ENCODE measurements around the gene KDM4B.

Gene KDM4B

DNA sequence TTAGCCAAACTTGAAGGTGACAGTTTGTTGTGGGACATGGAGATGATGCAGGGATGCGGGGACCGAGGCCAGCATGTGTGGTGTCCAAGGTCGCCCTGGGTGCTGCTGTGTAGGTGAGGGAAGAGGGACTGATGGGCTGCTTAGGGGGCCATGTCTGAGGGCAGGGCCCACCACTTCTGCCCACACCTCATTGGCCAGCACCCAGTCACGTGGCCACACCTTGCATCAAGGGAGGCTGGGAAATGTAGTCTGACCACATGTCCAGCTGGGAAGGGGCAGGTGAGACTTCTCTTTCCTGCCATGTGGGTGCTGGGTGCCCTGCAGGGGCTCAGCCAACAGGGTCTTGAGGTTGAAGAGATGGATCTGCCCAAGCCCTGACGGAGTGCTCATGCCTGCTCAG lies 88.9 kb downstream of the KDM4B start:
- Mint-ChIP-seq H3K4me1 (no peaks in the 10 kb centered on the region), H3K27ac (no peak overlapping the region), H3K4me3 (no peak overlapping the region), H3K36me3 (peaks cover 22% of the 10 kb centered on the region), H3K9me3 (peaks cover 12% of the 10 kb centered on the region), H3K27me3 (no peaks in the 10 kb centered on the region)
- no peak for DNase-seq
- CTCF ChIA-PET: no interaction called here

DNA sequence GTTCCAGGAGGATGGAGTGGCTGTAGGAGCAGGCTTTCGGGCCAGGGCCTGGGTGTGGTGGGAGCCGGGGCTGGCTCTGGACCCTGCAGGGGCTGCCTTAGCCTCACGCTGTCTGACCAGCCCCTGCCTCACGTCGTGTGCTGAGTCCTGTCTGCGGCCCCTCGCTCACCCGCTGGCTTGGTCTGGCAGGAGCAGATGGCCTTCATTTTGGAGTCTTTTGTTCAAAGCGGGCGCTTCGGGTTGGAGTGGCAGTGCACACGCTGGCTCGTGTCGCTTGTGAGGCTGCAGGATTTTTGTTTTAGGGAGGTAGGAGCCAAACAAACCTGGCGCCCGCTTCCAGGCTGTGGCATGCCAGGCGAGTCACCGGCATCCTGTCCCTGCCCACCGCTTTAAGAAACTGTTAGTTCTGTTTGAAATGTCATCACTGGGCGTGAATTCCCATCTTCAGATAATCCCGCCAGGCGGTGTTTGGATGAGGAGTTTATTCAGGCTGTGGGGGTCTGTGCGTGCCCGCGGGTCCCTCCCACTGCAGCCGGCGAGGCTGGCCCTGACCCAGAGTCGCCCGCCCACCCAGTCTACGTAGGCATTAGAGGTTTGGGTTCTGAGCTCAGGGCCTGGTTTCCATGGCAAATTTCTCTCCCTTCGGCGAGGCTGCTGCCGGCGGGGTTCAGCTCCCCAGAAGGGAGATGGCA lies 89.8 kb downstream of the KDM4B start:
- Mint-ChIP-seq H3K4me3 (no peak overlapping the region), H3K27ac (no peak overlapping the region), H3K9me3 (peaks cover 16% of the 10 kb centered on the region), H3K36me3 (peaks cover 27% of the 10 kb centered on the region), H3K27me3 (no peaks in the 10 kb centered on the region), H3K4me1 (no peaks in the 10 kb centered on the region)
- CTCF ChIA-PET: interaction anchor here (0.6 to 1.2 kb wide), 2 partner anchors 10 to 384 kb away, joined by 3 read pairs; no protein-coding TSS in a partner anchor
- DNase-seq: no peak

GRCh38 chr19:5059213-5059574 lies 90.3 kb downstream of the KDM4B start:
- H3K4me1 Mint-ChIP-seq: no peaks in the 10 kb centered on the region
- DNase-seq: no peak
- H3K27me3 Mint-ChIP-seq: no peaks in the 10 kb centered on the region
- no peak overlapping the region for H3K27ac Mint-ChIP-seq
- no peak overlapping the region for H3K4me3 Mint-ChIP-seq
- peaks cover 16% of the 10 kb centered on the region for H3K9me3 Mint-ChIP-seq
- CTCF ChIA-PET: interaction anchor here (1.2 kb wide), 1 partner anchor 10 kb away, joined by 3 read pairs; no protein-coding TSS in a partner anchor
- peaks cover 29% of the 10 kb centered on the region for H3K36me3 Mint-ChIP-seq

GRCh38 chr19:5059793-5060192 lies 90.9 kb downstream of the KDM4B start:
- Mint-ChIP-seq H3K36me3 (peaks cover 29% of the 10 kb centered on the region), H3K4me1 (no peaks in the 10 kb centered on the region), H3K4me3 (no peak overlapping the region), H3K27me3 (no peaks in the 10 kb centered on the region), H3K27ac (no peak overlapping the region), H3K9me3 (peaks cover 16% of the 10 kb centered on the region)
- no peak for DNase-seq
- CTCF ChIA-PET: interaction anchor here (1.2 kb wide), 1 partner anchor 11 kb away, joined by 3 read pairs; no protein-coding TSS in a partner anchor

GRCh38 chr19:5062195-5062594 lies 93.3 kb downstream of the KDM4B start:
- Mint-ChIP-seq H3K27ac (no peak overlapping the region), H3K36me3 (peaks cover 29% of the 10 kb centered on the region), H3K9me3 (peaks cover 16% of the 10 kb centered on the region), H3K4me1 (no peaks in the 10 kb centered on the region), H3K4me3 (no peak overlapping the region), H3K27me3 (no peaks in the 10 kb centered on the region)
- CTCF ChIA-PET: no interaction called here
- no peak for DNase-seq

DNA sequence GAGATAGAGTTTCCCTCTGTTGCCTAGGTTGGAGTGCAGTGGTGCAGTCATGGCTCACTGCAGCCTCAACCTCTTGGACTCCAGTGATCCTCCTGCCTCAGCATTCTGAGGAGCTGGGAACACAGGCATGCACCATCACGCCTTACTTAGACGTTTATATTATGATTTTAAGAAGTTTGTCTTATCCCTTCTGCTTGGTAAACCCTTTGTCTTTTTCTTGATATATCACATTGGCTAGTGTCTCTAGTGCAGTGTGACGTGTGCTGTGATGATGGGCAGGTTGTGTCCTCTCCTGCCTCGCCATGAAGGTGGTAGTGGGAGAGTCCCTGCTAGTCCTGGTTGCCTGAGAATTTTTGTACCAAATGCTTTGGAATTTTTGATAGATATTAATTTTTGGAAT lies 93.9 kb downstream of the KDM4B start:
- H3K4me1 Mint-ChIP-seq: no peaks in the 10 kb centered on the region
- CTCF ChIA-PET: no interaction called here
- H3K9me3 Mint-ChIP-seq: peaks cover 16% of the 10 kb centered on the region
- H3K4me3 Mint-ChIP-seq: no peak overlapping the region
- no peaks in the 10 kb centered on the region for H3K27me3 Mint-ChIP-seq
- no peak for DNase-seq
- H3K36me3 Mint-ChIP-seq: peaks cover 25% of the 10 kb centered on the region
- H3K27ac Mint-ChIP-seq: no peak overlapping the region

DNA sequence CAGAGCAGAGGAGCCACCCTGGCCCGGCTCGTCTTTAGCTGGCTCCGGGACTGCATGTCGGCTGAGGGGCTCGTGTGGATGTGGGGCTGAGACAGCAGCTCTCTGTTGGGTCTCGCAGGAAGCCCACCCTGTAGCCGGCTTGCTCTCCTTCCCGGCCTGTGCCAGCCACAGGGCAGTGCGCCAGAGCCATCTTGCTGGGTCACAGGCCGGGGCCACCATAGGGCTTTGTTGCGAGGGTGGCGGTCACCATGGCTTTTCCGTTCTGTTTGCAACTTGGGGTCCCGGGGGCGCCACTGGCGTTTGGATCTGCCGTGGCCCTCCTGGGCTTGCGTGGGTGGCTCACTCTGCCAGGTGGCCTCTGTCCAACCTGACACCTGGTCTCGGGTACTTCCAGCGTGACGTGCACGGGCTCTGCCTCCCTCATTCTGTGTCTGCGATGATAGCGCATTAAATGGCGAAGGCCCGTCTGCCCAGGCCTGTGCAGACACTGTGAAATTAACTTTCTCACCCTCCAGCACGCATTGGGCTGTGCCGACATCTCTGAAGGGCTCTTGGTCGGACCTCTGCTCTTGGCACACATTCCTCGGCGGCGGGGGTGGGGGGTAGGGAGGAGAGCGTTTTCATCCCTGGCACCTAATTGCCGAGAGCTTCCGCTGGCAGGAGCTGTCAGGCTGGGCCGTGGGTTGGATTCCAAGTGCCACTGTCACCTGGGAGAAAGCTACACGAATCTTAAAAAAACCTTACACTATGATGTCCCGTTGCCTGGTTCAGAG lies 95.1 kb downstream of the KDM4B start:
- DNase-seq: no peak
- Mint-ChIP-seq H3K9me3 (peaks cover 16% of the 10 kb centered on the region), H3K27me3 (no peaks in the 10 kb centered on the region), H3K4me3 (no peak overlapping the region), H3K36me3 (peaks cover 25% of the 10 kb centered on the region), H3K4me1 (no peaks in the 10 kb centered on the region), H3K27ac (no peak overlapping the region)
- CTCF ChIA-PET: no interaction called here

GRCh38 chr19:5064896-5065295 lies 96.0 kb downstream of the KDM4B start:
- peaks cover 16% of the 10 kb centered on the region for H3K9me3 Mint-ChIP-seq
- H3K4me1 Mint-ChIP-seq: no peaks in the 10 kb centered on the region
- H3K27ac Mint-ChIP-seq: no peak overlapping the region
- no peak overlapping the region for H3K4me3 Mint-ChIP-seq
- CTCF ChIA-PET: no interaction called here
- peaks cover 25% of the 10 kb centered on the region for H3K36me3 Mint-ChIP-seq
- no peak for DNase-seq
- no peaks in the 10 kb centered on the region for H3K27me3 Mint-ChIP-seq

DNA sequence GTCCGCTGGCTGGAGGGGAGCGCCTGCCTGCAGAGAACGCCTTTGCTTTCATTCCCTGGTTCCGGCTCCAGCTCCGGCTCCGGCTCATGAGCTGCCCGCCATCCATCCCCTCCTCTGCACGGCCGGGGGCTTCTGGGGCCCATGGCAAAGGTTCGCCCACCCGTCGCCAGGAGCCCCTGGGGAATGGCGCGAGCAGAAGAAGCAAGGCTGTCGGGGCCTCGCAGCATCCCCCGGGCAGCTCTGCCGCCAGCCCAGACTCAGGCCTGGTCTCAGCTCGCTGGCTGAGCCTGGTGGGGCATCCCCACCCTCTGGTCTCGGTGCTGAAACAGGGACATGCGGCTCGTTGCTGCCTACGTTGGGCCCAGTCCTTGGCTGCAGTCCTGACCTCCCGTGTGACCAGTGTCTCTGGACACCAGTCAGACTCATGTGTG lies 96.8 kb downstream of the KDM4B start:
- DNase-seq: no peak
- Mint-ChIP-seq H3K36me3 (peaks cover 25% of the 10 kb centered on the region), H3K4me1 (no peaks in the 10 kb centered on the region), H3K27me3 (no peaks in the 10 kb centered on the region), H3K27ac (no peak overlapping the region), H3K4me3 (no peak overlapping the region), H3K9me3 (peaks cover 16% of the 10 kb centered on the region)
- CTCF ChIA-PET: no interaction called here

DNA sequence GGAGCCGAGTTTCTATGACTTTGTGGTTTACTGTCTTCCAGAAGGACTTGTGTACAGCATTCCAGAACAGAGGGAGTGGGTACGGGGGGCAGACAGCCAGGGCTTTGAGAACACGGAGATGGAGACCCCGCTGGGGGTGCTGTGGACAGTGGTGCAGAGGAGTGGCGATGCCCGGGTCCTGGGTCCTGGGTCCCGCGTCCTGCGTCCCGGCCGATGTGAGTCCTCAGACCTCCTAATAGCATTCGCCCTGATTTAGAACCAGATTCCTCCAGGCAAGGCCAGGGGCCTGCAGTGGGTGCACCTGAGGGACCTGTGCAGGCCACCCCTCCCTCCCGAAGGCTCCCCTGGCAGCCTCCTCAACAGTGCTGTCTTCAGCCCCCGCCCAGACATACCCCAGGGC lies 97.9 kb downstream of the KDM4B start:
- no peaks in the 10 kb centered on the region for H3K27me3 Mint-ChIP-seq
- DNase-seq: no peak
- H3K36me3 Mint-ChIP-seq: peaks cover 16% of the 10 kb centered on the region
- no peak overlapping the region for H3K4me3 Mint-ChIP-seq
- H3K27ac Mint-ChIP-seq: no peak overlapping the region
- no peaks in the 10 kb centered on the region for H3K4me1 Mint-ChIP-seq
- H3K9me3 Mint-ChIP-seq: peaks cover 11% of the 10 kb centered on the region
- CTCF ChIA-PET: no interaction called here

- H3K4me3 Mint-ChIP-seq: no peak overlapping the region
- DNase-seq: no peak
- H3K27ac Mint-ChIP-seq: no peak overlapping the region
- CTCF ChIA-PET: no interaction called here
- H3K27me3 Mint-ChIP-seq: no peaks in the 10 kb centered on the region
- H3K9me3 Mint-ChIP-seq: peaks cover 5% of the 10 kb centered on the region
- H3K4me1 Mint-ChIP-seq: no peaks in the 10 kb centered on the region
- H3K36me3 Mint-ChIP-seq: peaks cover 10% of the 10 kb centered on the region
These were observed 98.8 kb downstream of the KDM4B start for GRCh38 chr19:5067678-5068077.

DNA sequence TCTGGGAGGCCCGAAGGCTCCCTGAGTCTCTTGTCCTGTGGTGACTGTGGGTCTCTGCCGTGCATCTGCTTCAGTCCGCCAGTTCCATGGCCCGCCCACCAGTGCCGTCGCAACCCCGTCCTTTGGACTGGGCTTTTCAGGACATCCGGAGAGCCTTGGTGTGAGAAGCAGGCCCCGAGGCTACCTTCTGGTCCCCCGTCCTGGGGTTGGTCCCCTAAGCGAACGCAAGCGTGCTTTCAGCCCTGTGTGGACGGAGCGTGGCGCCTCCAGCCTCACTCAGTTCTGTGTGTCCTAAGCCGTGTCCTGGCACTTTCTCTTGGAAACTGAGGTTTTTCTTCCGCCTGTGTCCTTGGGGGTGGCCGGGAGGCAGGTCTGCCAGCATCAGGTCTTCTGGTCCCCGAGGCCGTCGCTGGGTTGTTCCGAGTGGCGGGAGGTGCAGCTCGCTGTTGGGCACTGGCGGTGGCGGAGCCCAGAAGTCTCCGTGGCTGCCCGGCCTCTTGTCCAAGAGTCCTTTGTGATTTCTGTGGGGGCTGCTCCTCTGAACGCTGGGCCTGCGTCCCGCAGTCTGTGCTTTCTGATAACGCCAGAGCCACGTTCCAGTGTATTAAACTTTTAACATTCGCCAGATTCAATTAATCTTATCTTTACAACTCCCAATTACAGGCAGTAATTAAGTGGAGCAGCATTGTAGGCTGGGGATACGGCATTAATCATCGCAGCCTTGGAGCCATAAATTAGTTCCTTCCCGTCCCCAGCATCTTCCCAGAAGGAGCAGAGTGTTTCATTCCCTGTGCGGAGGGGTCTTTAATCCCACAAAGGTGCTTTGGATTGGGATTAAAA lies 99.5 kb downstream of the KDM4B start:
- Mint-ChIP-seq H3K27ac (no peak overlapping the region), H3K36me3 (peaks cover 6% of the 10 kb centered on the region), H3K27me3 (no peaks in the 10 kb centered on the region), H3K4me1 (no peaks in the 10 kb centered on the region), H3K9me3 (no peaks in the 10 kb centered on the region), H3K4me3 (no peak overlapping the region)
- no peak for DNase-seq
- CTCF ChIA-PET: no interaction called here

GRCh38 chr19:5070331-5070730 lies 101.4 kb downstream of the KDM4B start:
- no peak overlapping the region for H3K27ac Mint-ChIP-seq
- CTCF ChIA-PET: no interaction called here
- H3K4me1 Mint-ChIP-seq: no peaks in the 10 kb centered on the region
- peaks cover 4% of the 10 kb centered on the region for H3K36me3 Mint-ChIP-seq
- H3K27me3 Mint-ChIP-seq: no peaks in the 10 kb centered on the region
- no peak overlapping the region for H3K4me3 Mint-ChIP-seq
- DNase-seq: no peak
- no peaks in the 10 kb centered on the region for H3K9me3 Mint-ChIP-seq

DNA sequence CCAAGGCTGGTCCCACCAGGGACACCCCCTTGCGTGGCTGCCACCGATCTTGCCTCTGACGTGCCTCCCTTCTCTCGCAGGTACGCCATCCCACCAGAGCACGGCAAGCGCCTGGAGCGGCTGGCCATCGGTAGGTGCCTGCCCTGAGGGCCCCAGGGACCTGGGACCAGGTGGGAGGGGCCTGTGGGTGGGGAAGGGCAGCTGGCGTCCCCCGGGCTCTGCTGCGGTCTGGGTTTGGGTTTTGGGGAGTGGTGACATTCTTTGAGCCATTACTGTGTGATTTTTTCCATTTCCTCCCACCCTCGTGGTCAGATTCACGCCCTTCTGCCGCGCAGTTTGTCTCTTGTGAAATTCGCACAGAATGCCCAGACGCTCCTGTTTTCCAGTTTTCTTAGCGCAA lies 102.0 kb downstream of the KDM4B start:
- CTCF ChIA-PET: no interaction called here
- no peak overlapping the region for H3K27ac Mint-ChIP-seq
- no peak for DNase-seq
- H3K9me3 Mint-ChIP-seq: no peaks in the 10 kb centered on the region
- H3K4me1 Mint-ChIP-seq: no peaks in the 10 kb centered on the region
- H3K4me3 Mint-ChIP-seq: no peak overlapping the region
- no peaks in the 10 kb centered on the region for H3K27me3 Mint-ChIP-seq
- H3K36me3 Mint-ChIP-seq: peaks cover 4% of the 10 kb centered on the region

Data from activated naive CD4-positive, alpha-beta T cell treated with anti-CD3 and anti-CD28 coated beads, Interleukin-2, amount 10 ng/mL, durations not matched to agents 7 days and 5 days (primary cell).